HEK293 (cell line): Measurements from ENCODE around the gene RGS5.

Source experiments
- CTCF ChIA-PET: fragments of 350-600 bp; formaldehyde crosslinking; extraction: SDS; loops from one replicate; lab custom pipeline; 2021; ENCODE audit warnings: antibody characterized with exemption; lab: Yijun Ruan, JAX
- POLR2A ChIA-PET: fragments of 300-600 bp; formaldehyde crosslinking; extraction: SDS; loops from one replicate; lab custom pipeline; 2020; ENCODE audit warnings: antibody characterized with exemption, inconsistent platforms; lab: Yijun Ruan, JAX
- H3K27ac ChIP-seq: fragments of 200-500 bp; sonication (Bioruptor generic); 2 replicates; pipeline ENCODE4 v1.5.1; 2014; ENCODE audit warnings: low read depth, low read length, control low read depth, inconsistent platforms; ENCODE audit errors: extremely low read depth
- H3K36me3 ChIP-seq, 2 experiments: fragments of 200-500 bp in 1 of 2; sonication (Bioruptor generic) in 1 of 2; 1 replicate in 1 of 2; 2 replicates in 1 of 2; pipeline ENCODE4 v1.5.1; 2014 to 2017; ENCODE audit warnings: inconsistent platforms in 2 of 2, low read length in 2 of 2; ENCODE audit not compliant: control insufficient read depth in 2 of 2, insufficient read depth in 1 of 2
- H3K4me1 ChIP-seq: fragments of 200-500 bp; sonication (Bioruptor generic); 2 replicates; pipeline ENCODE4 v1.5.1; 2014; ENCODE audit warnings: mild to moderate bottlenecking, low read length, inconsistent platforms; ENCODE audit not compliant: control insufficient read depth, insufficient read depth
- H3K4me3 ChIP-seq: 2 replicates; pipeline ENCODE4 v1.5.1; 2011; ENCODE audit warnings: low read depth, mild to moderate bottlenecking, control low read depth, low read length, moderate library complexity
- H3K9me3 ChIP-seq: fragments of 200-500 bp; sonication (Bioruptor generic); 2 replicates; pipeline ENCODE4 v1.5.1; 2014; ENCODE audit warnings: low read depth, low read length, inconsistent platforms; ENCODE audit not compliant: control insufficient read depth, insufficient read depth
- GLIS1 ChIP-seq: fragments of 450-650 bp; formaldehyde crosslinking; IDR thresholded peaks from 2 replicates; pipeline ENCODE4 v1.5.1; 2016; ENCODE audit warnings: missing biosample characterization, missing genetic modification characterization
- HOXC10 ChIP-seq: sonication (generic); formaldehyde crosslinking; IDR thresholded peaks from 2 replicates; pipeline ENCODE4 v1.8.1; 2023; ENCODE audit warnings: mild to moderate bottlenecking, missing genetic modification reagents
- IKZF3 ChIP-seq: fragments of 450-650 bp; IDR thresholded peaks from 2 replicates; pipeline ENCODE4 v1.5.0; 2018; ENCODE audit warnings: missing biosample characterization, mild to moderate bottlenecking, missing genetic modification characterization, moderate library complexity
- PATZ1 ChIP-seq: fragments of 450-650 bp; formaldehyde crosslinking; IDR thresholded peaks from 2 replicates; pipeline ENCODE4 v1.5.1; 2016; ENCODE audit warnings: missing biosample characterization, missing genetic modification characterization
- PRDM10 ChIP-seq: fragments of 450-650 bp; formaldehyde crosslinking; IDR thresholded peaks from 2 replicates; pipeline ENCODE4 v1.5.1; 2016; ENCODE audit warnings: missing biosample characterization, missing genetic modification characterization
- TCF7L2 ChIP-seq: IDR thresholded peaks from 2 replicates; pipeline ENCODE4 v1.6.1; 2011; ENCODE audit warnings: low read depth, mild to moderate bottlenecking, inconsistent platforms, low read length, moderate library complexity, borderline replicate concordance
- ZFHX2 ChIP-seq: fragments of 450-650 bp; formaldehyde crosslinking; conservative IDR thresholded peaks from 2 replicates; pipeline ENCODE4 v1.5.1; 2016; ENCODE audit warnings: missing biosample characterization, missing genetic modification characterization
- ZNF10 ChIP-seq: fragments of 450-650 bp; formaldehyde crosslinking; IDR thresholded peaks from 2 replicates; pipeline ENCODE4 v1.5.1; 2017; ENCODE audit warnings: missing biosample characterization, missing genetic modification characterization
- ZNF148 ChIP-seq: fragments of 450-650 bp; formaldehyde crosslinking; IDR thresholded peaks from 2 replicates; pipeline ENCODE4 v1.5.0; 2017; ENCODE audit warnings: missing biosample characterization, missing genetic modification characterization, borderline replicate concordance
- ZNF184 ChIP-seq: fragments of 450-650 bp; IDR thresholded peaks from 2 replicates; pipeline ENCODE4 v1.5.1; 2018; ENCODE audit warnings: missing biosample characterization, mild to moderate bottlenecking, missing genetic modification characterization
- ZNF2 ChIP-seq: fragments of 450-650 bp; formaldehyde crosslinking; IDR thresholded peaks from 2 replicates; pipeline ENCODE4 v1.5.1; 2016; ENCODE audit warnings: missing biosample characterization, missing genetic modification characterization
- ZNF202 ChIP-seq: fragments of 450-650 bp; formaldehyde crosslinking; IDR thresholded peaks from 2 replicates; pipeline ENCODE4 v1.5.1; 2016; ENCODE audit warnings: missing biosample characterization, missing genetic modification characterization, borderline replicate concordance
- ZNF768 ChIP-seq: fragments of 450-650 bp; formaldehyde crosslinking; IDR thresholded peaks from 2 replicates; pipeline ENCODE4 v1.5.1; 2018; ENCODE audit warnings: missing biosample characterization, mild to moderate bottlenecking, missing genetic modification characterization
- ZNF785 ChIP-seq: fragments of 450-650 bp; formaldehyde crosslinking; IDR thresholded peaks from 2 replicates; pipeline ENCODE4 v1.5.1; 2016; ENCODE audit warnings: missing biosample characterization, missing genetic modification characterization
- ZSCAN16 ChIP-seq: fragments of 450-650 bp; formaldehyde crosslinking; IDR thresholded peaks from 2 replicates; pipeline ENCODE4 v1.5.1; 2016; ENCODE audit warnings: missing biosample characterization, missing genetic modification characterization
- ZSCAN5A ChIP-seq: fragments of 450-650 bp; formaldehyde crosslinking; IDR thresholded peaks from 2 replicates; pipeline ENCODE4 v1.5.1; 2016; ENCODE audit warnings: missing biosample characterization, missing genetic modification characterization

RGS5 gene

GRCh38 chr1:163195728-163196448 is 6.8 kb downstream of the RGS5 start:
- H3K27ac ChIP-seq: no peak overlapping the region
- H3K9me3 ChIP-seq: no peaks in the 10 kb centered on the region
- 0 out of 2 replicates have a peak, but pooled peaks cover 4% of the 10 kb centered on the region for H3K4me1 ChIP-seq
- POLR2A ChIA-PET: no interaction called here
- no peaks in the 10 kb centered on the region for H3K36me3 ChIP-seq
- CTCF ChIA-PET: interaction anchor here (1.0 kb wide), 1 partner anchor 10 kb away, joined by 3 read pairs; no protein-coding TSS in a partner anchor
- no peak overlapping the region for H3K4me3 ChIP-seq
- TF ChIP-seq ZNF785 (tag by site-specific recombination) (no peak), ZNF768 (peak; percentile 52; the same call in 1 of the 2 replicates), ZNF10 (no peak), ZSCAN5A (tag by site-specific recombination) (no peak), PRDM10 (tag by site-specific recombination) (no peak), ZNF184 (no peak), PATZ1 (no peak), TCF7L2 (peak; percentile 94), ZFHX2 (tag by site-specific recombination) (no peak), GLIS1 (no peak), ZNF202 (tag by site-specific recombination) (no peak), HOXC10 (CRISPR knock-in tag) (no peak), ZSCAN16 (tag by site-specific recombination) (no peak), ZNF148 (tag by site-specific recombination) (no peak), IKZF3 (tag by site-specific recombination) (no peak), ZNF2 (tag by site-specific recombination) (no peak)
